Endothelial cell (in vitro differentiated cells): ENCODE measurements around the gene CDC42BPA. TPM values are rescaled to one million over a fixed set of nuclear protein-coding genes. Genes with fewer than 3 reads are reported as not detected.
"Not testable (repeated sequence)": the region's sequence is repeated elsewhere in the genome, so short reads cannot be mapped to it uniquely, and the experiment has no call there.

Source experiments
- DNase-seq: peaks from one replicate; pipeline ENCODE4 v3.0.0; 2021; ENCODE audit warnings: low spot score
- H3K27ac Mint-ChIP-seq: one replicate; pipeline ENCODE4 v1.8.0; 2021; ENCODE audit warnings: mixed read lengths, inconsistent platforms; ENCODE audit not compliant: unreplicated experiment
- H3K27me3 Mint-ChIP-seq: one replicate; pipeline ENCODE4 v1.8.0; 2021; ENCODE audit warnings: mild to moderate bottlenecking, moderate library complexity, mixed read lengths, inconsistent platforms; ENCODE audit not compliant: unreplicated experiment
- H3K36me3 Mint-ChIP-seq: one replicate; pipeline ENCODE4 v1.8.0; 2021; ENCODE audit warnings: mild to moderate bottlenecking, low read depth, mixed read lengths, inconsistent platforms; ENCODE audit not compliant: unreplicated experiment
- H3K4me1 Mint-ChIP-seq: one replicate; pipeline ENCODE4 v1.8.0; 2021; ENCODE audit warnings: mild to moderate bottlenecking, mixed read lengths, inconsistent platforms; ENCODE audit not compliant: unreplicated experiment
- H3K4me3 Mint-ChIP-seq: one replicate; pipeline ENCODE4 v1.8.0; 2021; ENCODE audit warnings: mild to moderate bottlenecking, mixed read lengths, inconsistent platforms; ENCODE audit not compliant: unreplicated experiment
- H3K9me3 Mint-ChIP-seq: one replicate; pipeline ENCODE4 v1.8.0; 2021; ENCODE audit warnings: mixed read lengths, inconsistent platforms; ENCODE audit not compliant: unreplicated experiment
- total RNA-seq: library from RNA; stranded (reverse); fragmentation: NEBNext Ultra II Directional; extraction: Animal tissue kit (Norgen Biotek cat#: 25700); gene quantifications from one replicate; pipeline ENCODE4 v1.2.1, GENCODE V29; 2021; ENCODE audit not compliant: unreplicated experiment
- TF ChIP-seq, protein P1 (sequence below): fragments of 200-600 bp; sonication (generic); IDR thresholded peaks from one replicate; pipeline ENCODE4 v1.5.0; 2021; ENCODE audit warnings: antibody characterized with exemption; ENCODE audit not compliant: unreplicated experiment

CDC42BPA gene
- total RNA-seq, 1 donor from 2014 or later = 41.4 TPM

GRCh38 chr1:227355542-227356245 is 37.4 kb upstream of the CDC42BPA start:
- H3K27me3 Mint-ChIP-seq = peaks cover 3% of the 10 kb centered on the region
- no peak for DNase-seq
- TF ChIP-seq, protein P1, sequence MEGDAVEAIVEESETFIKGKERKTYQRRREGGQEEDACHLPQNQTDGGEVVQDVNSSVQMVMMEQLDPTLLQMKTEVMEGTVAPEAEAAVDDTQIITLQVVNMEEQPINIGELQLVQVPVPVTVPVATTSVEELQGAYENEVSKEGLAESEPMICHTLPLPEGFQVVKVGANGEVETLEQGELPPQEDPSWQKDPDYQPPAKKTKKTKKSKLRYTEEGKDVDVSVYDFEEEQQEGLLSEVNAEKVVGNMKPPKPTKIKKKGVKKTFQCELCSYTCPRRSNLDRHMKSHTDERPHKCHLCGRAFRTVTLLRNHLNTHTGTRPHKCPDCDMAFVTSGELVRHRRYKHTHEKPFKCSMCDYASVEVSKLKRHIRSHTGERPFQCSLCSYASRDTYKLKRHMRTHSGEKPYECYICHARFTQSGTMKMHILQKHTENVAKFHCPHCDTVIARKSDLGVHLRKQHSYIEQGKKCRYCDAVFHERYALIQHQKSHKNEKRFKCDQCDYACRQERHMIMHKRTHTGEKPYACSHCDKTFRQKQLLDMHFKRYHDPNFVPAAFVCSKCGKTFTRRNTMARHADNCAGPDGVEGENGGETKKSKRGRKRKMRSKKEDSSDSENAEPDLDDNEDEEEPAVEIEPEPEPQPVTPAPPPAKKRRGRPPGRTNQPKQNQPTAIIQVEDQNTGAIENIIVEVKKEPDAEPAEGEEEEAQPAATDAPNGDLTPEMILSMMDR = no peak
- peaks cover 27% of the 10 kb centered on the region for H3K4me1 Mint-ChIP-seq
- no peak overlapping the region for H3K4me3 Mint-ChIP-seq
- no peaks in the 10 kb centered on the region for H3K9me3 Mint-ChIP-seq
- H3K36me3 Mint-ChIP-seq = no peaks in the 10 kb centered on the region
- H3K27ac Mint-ChIP-seq = no peak overlapping the region

DNA sequence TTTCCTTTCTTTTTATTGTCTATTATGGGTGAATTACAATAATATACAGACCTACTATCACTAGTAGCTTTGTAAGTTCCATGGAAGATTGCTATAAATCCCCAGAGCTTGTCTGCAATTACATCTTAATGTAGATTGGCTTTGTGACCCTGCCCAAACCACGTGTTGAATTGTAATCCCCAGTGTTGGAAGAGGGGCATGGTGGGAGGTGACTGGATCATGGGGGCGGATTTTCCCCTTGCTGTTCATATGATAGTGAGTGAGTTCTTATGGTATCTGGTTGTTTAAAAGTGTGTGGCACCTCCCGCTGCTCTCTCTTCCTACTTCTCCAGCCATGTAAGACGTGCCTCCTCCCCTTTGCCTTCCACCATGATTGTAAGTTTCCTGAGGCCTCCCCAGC is 34.9 kb upstream of the CDC42BPA start:
- Mint-ChIP-seq H3K27ac (no peak overlapping the region), H3K9me3 (no peaks in the 10 kb centered on the region), H3K27me3 (peaks cover 3% of the 10 kb centered on the region), H3K4me3 (no peak overlapping the region), H3K36me3 (no peaks in the 10 kb centered on the region), H3K4me1 (peaks cover 27% of the 10 kb centered on the region)
- no peak for DNase-seq
- TF ChIP-seq, protein P1 = no peak

- DNase-seq, H3K27ac Mint-ChIP-seq, H3K4me3 Mint-ChIP-seq, H3K36me3 Mint-ChIP-seq, H3K27me3 Mint-ChIP-seq, H3K9me3 Mint-ChIP-seq: not testable (repeated sequence)
- peaks cover 19% of the 10 kb centered on the region for H3K4me1 Mint-ChIP-seq
Measured at GRCh38 chr1:227352164-227352563, 33.9 kb upstream of the CDC42BPA start.

DNA sequence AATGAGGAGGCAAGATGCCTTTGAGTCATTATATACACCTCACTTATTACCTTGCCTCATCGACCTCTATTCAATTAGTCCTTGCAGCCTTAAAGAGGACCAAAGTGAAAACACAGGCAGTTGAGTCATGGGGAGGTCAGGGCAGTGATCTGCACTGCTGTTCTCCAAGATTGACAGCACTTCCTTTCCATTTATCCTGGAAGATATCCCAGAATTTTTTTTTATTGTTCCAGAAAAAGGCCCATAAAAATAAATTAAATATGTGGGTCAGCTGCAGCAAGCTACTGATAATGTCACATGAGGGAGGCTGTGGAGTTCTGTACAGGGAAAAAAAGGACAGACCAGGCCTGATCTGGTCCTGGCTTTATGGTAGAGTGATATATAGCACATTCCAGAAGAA is 33.2 kb upstream of the CDC42BPA start:
- Mint-ChIP-seq H3K27ac (no peak overlapping the region), H3K27me3 (peaks cover 3% of the 10 kb centered on the region), H3K9me3 (no peaks in the 10 kb centered on the region), H3K4me1 (peaks cover 12% of the 10 kb centered on the region), H3K4me3 (no peak overlapping the region), H3K36me3 (no peaks in the 10 kb centered on the region)
- DNase-seq = no peak
- TF ChIP-seq, protein P1 = no peak

GRCh38 chr1:227349967-227350366 is 31.7 kb upstream of the CDC42BPA start:
- DNase-seq = no peak
- Mint-ChIP-seq H3K4me1 (peaks cover 9% of the 10 kb centered on the region), H3K9me3 (no peaks in the 10 kb centered on the region), H3K27me3 (peaks cover 3% of the 10 kb centered on the region), H3K4me3 (no peak overlapping the region), H3K27ac (no peak overlapping the region), H3K36me3 (no peaks in the 10 kb centered on the region)
- TF ChIP-seq, protein P1 = no peak
